MCF 10A (cell line): ENCODE data around the gene SLC5A4. TPM values are rescaled to one million over a fixed set of nuclear protein-coding genes. Genes with fewer than 3 reads are reported as not detected.
A peak's percentile ranks its signal among the peaks of the same experiment; 100 is the strongest.

Experiments used
- BruUV-seq: library from RNA; stranded (reverse); fragments of 400-500 nt; replicated peaks from 2 replicates; lab custom pipeline; 2021; lab: Mats Ljungman, UMichigan
- CTCF ChIA-PET: fragments of 300-600 bp; sonication (Branson Sonifier 250); formaldehyde crosslinking; extraction: SDS; loops from one replicate; lab custom pipeline; 2021; ENCODE audit warnings: antibody characterized with exemption, inconsistent platforms; lab: Yijun Ruan, JAX
- POLR2A ChIA-PET: fragments of 300-600, 350-650 bp; sonication (Branson Sonifier 250); formaldehyde crosslinking; extraction: SDS; loops from one replicate; lab custom pipeline; 2020; ENCODE audit warnings: antibody characterized with exemption, inconsistent platforms; lab: Yijun Ruan, JAX
- DNase-seq: peaks from one replicate; pipeline ENCODE4 v3.0.0-alpha.2; 2018; ENCODE audit not compliant: unreplicated experiment
- H3K27ac Mint-ChIP-seq: one replicate; pipeline ENCODE4 v1.8.0; 2022; ENCODE audit warnings: mild to moderate bottlenecking, low read depth, mixed read lengths; ENCODE audit not compliant: unreplicated experiment
- H3K27me3 Mint-ChIP-seq: one replicate; pipeline ENCODE4 v1.8.0; 2022; ENCODE audit warnings: mixed read lengths; ENCODE audit not compliant: insufficient read depth, unreplicated experiment
- H3K36me3 Mint-ChIP-seq: one replicate; pipeline ENCODE4 v1.8.0; 2022; ENCODE audit warnings: mild to moderate bottlenecking, moderate library complexity, mixed read lengths; ENCODE audit not compliant: insufficient read depth, unreplicated experiment
- H3K4me1 Mint-ChIP-seq: one replicate; pipeline ENCODE4 v1.8.0; 2022; ENCODE audit warnings: mixed read lengths; ENCODE audit not compliant: insufficient read depth, unreplicated experiment
- H3K4me3 Mint-ChIP-seq: one replicate; pipeline ENCODE4 v1.8.0; 2022; ENCODE audit warnings: mild to moderate bottlenecking, moderate library complexity, mixed read lengths; ENCODE audit not compliant: unreplicated experiment
- H3K9me3 Mint-ChIP-seq: one replicate; pipeline ENCODE4 v1.8.0; 2022; ENCODE audit warnings: mixed read lengths; ENCODE audit not compliant: unreplicated experiment
- intact Hi-C: fragments of 100-400 bp; cut with micrococcal nuclease; formaldehyde crosslinking; loops from 2 replicates; pipeline ENCODE4 v1.14.1; 2022
- total RNA-seq: library from RNA; stranded (reverse); gene quantifications from 2 replicates; pipeline ENCODE4 v1.2.3, GENCODE V29; 2022
- TF ChIP-seq, protein P1 (sequence below): fragments of 200-600 bp; IDR thresholded peaks from one replicate; pipeline ENCODE4 v1.8.0; 2022; ENCODE audit warnings: antibody characterized with exemption, mild to moderate bottlenecking; ENCODE audit not compliant: unreplicated experiment

SLC5A4 gene
- total RNA-seq, 1 experiment from 2014 or later, result not detected

DNA sequence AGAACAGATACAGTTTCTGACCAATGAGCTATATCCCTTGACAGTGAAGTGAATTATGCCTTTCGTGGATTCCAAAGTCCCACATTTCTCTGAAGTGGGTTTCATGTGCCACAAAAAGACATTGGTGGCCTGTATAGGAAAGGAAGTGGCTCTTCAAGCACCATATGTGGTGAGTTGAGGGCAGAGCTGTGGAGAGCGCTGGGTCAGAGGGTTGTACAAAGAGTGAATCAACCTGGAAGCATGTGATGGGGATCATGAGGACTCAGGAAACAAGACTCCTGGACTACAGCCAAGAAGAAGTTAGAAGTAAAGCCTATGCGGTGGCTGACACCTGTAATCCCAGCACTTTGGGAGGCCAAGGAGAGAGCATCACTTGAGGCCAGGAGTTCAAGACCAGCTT lies 579 bp upstream of the SLC5A4 start:
- Mint-ChIP-seq H3K9me3 (no peaks in the 10 kb centered on the region), H3K27ac (no peak overlapping the region), H3K4me3 (no peak overlapping the region), H3K4me1 (peaks cover 8% of the 10 kb centered on the region), H3K27me3 (peaks cover 73% of the 10 kb centered on the region), H3K36me3 (peaks cover 4% of the 10 kb centered on the region)
- peak; percentile 0 for DNase-seq
- no TSS peak for BruUV-seq
- TF ChIP-seq, protein P1, sequence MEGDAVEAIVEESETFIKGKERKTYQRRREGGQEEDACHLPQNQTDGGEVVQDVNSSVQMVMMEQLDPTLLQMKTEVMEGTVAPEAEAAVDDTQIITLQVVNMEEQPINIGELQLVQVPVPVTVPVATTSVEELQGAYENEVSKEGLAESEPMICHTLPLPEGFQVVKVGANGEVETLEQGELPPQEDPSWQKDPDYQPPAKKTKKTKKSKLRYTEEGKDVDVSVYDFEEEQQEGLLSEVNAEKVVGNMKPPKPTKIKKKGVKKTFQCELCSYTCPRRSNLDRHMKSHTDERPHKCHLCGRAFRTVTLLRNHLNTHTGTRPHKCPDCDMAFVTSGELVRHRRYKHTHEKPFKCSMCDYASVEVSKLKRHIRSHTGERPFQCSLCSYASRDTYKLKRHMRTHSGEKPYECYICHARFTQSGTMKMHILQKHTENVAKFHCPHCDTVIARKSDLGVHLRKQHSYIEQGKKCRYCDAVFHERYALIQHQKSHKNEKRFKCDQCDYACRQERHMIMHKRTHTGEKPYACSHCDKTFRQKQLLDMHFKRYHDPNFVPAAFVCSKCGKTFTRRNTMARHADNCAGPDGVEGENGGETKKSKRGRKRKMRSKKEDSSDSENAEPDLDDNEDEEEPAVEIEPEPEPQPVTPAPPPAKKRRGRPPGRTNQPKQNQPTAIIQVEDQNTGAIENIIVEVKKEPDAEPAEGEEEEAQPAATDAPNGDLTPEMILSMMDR, result no peak
- CTCF ChIA-PET, result interaction anchor here (0.5 to 1.3 kb wide), 4 partner anchors 10 to 135 kb away, joined by 3 to 6 read pairs (median 4); no protein-coding TSS in a partner anchor
- POLR2A ChIA-PET, result no interaction called here
- intact Hi-C loops, result no loop called here

DNA sequence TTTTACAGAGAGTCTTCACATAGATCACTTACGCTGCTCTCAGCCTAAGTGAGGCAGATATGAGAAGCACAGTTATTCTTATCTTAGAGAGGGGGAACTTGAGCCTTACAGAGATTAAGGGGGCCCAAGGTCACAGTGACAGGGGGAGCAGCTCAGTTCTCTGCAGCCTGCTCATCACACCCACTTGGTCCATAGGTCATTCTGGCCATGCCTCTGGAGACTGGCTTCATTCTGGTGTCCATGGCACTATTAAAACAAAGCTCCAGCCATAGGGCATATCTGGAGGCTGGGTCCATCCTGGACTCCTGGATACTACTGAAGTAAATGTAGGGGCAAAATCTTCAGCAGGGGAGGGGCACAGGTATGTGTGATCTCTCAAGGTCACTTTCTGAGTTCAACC lies 5.9 kb downstream of the SLC5A4 start:
- intact Hi-C loops, result no loop called here
- TF ChIP-seq, protein P1, result no peak
- no peak for DNase-seq
- Mint-ChIP-seq H3K36me3 (no peaks in the 10 kb centered on the region), H3K27ac (no peak overlapping the region), H3K4me1 (no peaks in the 10 kb centered on the region), H3K27me3 (peaks cover 63% of the 10 kb centered on the region), H3K4me3 (no peak overlapping the region), H3K9me3 (no peaks in the 10 kb centered on the region)
- no TSS peak for BruUV-seq
- CTCF ChIA-PET, result interaction anchor here (1.3 kb wide), 1 partner anchor 18 kb away, joined by 5 read pairs; no protein-coding TSS in a partner anchor
- POLR2A ChIA-PET, result interaction anchor here (1.5 kb wide), 1 partner anchor 12 kb away, joined by 4 read pairs; no protein-coding TSS in a partner anchor

DNA sequence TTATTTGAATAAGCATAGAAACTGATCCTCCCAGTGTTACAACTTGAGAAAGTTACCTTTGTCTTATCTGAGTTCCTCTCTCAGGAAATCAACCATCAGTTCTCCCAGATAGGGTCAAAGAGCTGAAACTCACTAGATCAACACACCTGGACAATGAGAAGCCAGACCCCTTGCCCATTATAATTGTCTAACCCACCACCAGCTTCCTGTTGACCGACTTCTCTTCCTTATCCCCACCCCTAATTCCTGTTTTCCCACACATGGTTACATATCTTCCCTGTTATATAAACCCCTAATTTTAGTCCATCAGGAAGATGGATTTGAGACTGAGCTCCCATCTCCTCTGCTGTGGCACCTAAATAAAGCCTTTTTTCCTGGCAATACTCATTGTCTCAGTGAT lies 6.9 kb downstream of the SLC5A4 start:
- TF ChIP-seq, protein P1, result no peak
- no peak for DNase-seq
- H3K27me3 Mint-ChIP-seq, result peaks cover 59% of the 10 kb centered on the region
- BruUV-seq, result no TSS peak
- H3K9me3 Mint-ChIP-seq, result no peaks in the 10 kb centered on the region
- intact Hi-C loops, result no loop called here
- no peaks in the 10 kb centered on the region for H3K4me1 Mint-ChIP-seq
- CTCF ChIA-PET, result interaction anchor here (1.2 kb wide), 1 partner anchor 39 kb away, joined by 4 read pairs; no protein-coding TSS in a partner anchor
- no peak overlapping the region for H3K4me3 Mint-ChIP-seq
- POLR2A ChIA-PET, result no interaction called here
- H3K27ac Mint-ChIP-seq, result no peak overlapping the region
- H3K36me3 Mint-ChIP-seq, result no peaks in the 10 kb centered on the region

DNA sequence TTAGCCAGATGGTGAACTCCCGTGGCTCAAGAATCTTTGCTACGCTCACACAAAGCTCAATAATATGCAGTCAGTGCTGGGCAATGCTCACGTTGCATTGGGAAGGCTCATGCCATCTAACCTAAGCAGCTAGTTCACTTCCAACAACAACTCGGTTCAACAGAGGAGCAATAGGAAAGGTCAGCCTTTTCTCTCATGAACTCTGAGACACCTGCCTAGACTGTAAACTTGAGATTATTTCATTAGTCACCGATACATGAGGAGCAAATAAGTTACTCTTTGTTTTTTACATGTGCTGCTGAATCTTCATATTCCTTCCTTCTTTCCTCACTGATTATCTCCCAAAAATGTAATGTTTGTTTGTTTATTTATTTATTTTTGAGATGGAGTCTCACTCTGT lies 9.0 kb downstream of the SLC5A4 start:
- Mint-ChIP-seq H3K36me3 (no peaks in the 10 kb centered on the region), H3K4me3 (no peak overlapping the region), H3K27me3 (peaks cover 50% of the 10 kb centered on the region), H3K9me3 (no peaks in the 10 kb centered on the region), H3K27ac (no peak overlapping the region), H3K4me1 (no peaks in the 10 kb centered on the region)
- intact Hi-C loops, result no loop called here
- no TSS peak for BruUV-seq
- CTCF ChIA-PET, result no interaction called here
- POLR2A ChIA-PET, result interaction anchor here (1.1 kb wide), 1 partner anchor 11 kb away, joined by 4 read pairs; no protein-coding TSS in a partner anchor
- no peak for DNase-seq
- TF ChIP-seq, protein P1, result no peak
